ENCODE data around the gene KLK1.

The KLK1 gene

GRCh38 chr19:50861010-50861409 lies 37.4 kb upstream of the KLK1 start:
- TF ChIP-seq EGR1 (IDR thresholded peaks at IDR 0.05) = no peak

GRCh38 chr19:50859849-50860248 lies 36.3 kb upstream of the KLK1 start:
- no peak for TF ChIP-seq YY1 (IDR thresholded peaks at IDR 0.05; ENCODE audit: low read depth)
- no peak for TF ChIP-seq ZBTB7A (IDR thresholded peaks at IDR 0.05; ENCODE audit: low read depth)
- TF ChIP-seq TEAD4 (IDR thresholded peaks at IDR 0.05) = no peak
- no peak for TF ChIP-seq FOXM1 (IDR thresholded peaks at IDR 0.05; ENCODE audit: borderline replicate concordance, low read depth)
- no peak for TF ChIP-seq REST (IDR thresholded peaks at IDR 0.05; ENCODE audit: low read depth)
- TF ChIP-seq MAX (IDR thresholded peaks at IDR 0.05) = no peak
- no peak for TF ChIP-seq NFIC (IDR thresholded peaks at IDR 0.05)
- no peak for TF ChIP-seq CREB1 (IDR thresholded peaks at IDR 0.05; ENCODE audit: low read depth)
- no peak for TF ChIP-seq TAF1 (IDR thresholded peaks at IDR 0.05; ENCODE audit: low read depth)
- no peak for TF ChIP-seq TCF12 (IDR thresholded peaks at IDR 0.05; ENCODE audit: low read depth)
- no peak for TF ChIP-seq RAD21 (IDR thresholded peaks at IDR 0.05; ENCODE audit: low read depth)
- no peak for TF ChIP-seq CEBPB (IDR thresholded peaks at IDR 0.05)
- no peak for TF ChIP-seq EP300 (IDR thresholded peaks at IDR 0.05; ENCODE audit: borderline replicate concordance)
- TF ChIP-seq EGR1 (IDR thresholded peaks at IDR 0.05) = no peak
- TF ChIP-seq USF1 (IDR thresholded peaks at IDR 0.05) = no peak

- TF ChIP-seq TEAD4 (IDR thresholded peaks at IDR 0.05) (no peak), REST (IDR thresholded peaks at IDR 0.05; ENCODE audit: low read depth) (no peak), RAD21 (IDR thresholded peaks at IDR 0.05; ENCODE audit: low read depth) (no peak), YY1 (IDR thresholded peaks at IDR 0.05; ENCODE audit: low read depth) (no peak), EGR1 (IDR thresholded peaks at IDR 0.05) (no peak), TCF12 (IDR thresholded peaks at IDR 0.05; ENCODE audit: low read depth) (no peak), TAF1 (IDR thresholded peaks at IDR 0.05; ENCODE audit: low read depth) (no peak), CREB1 (IDR thresholded peaks at IDR 0.05; ENCODE audit: low read depth) (no peak), MAX (IDR thresholded peaks at IDR 0.05) (no peak), CEBPB (IDR thresholded peaks at IDR 0.05) (no peak), ZBTB7A (IDR thresholded peaks at IDR 0.05; ENCODE audit: low read depth) (no peak), NFIC (IDR thresholded peaks at IDR 0.05) (no peak), USF1 (IDR thresholded peaks at IDR 0.05) (no peak), EP300 (IDR thresholded peaks at IDR 0.05; ENCODE audit: borderline replicate concordance) (no peak), FOXM1 (IDR thresholded peaks at IDR 0.05; ENCODE audit: borderline replicate concordance, low read depth) (no peak)
These were observed 35.3 kb upstream of the KLK1 start for GRCh38 chr19:50858886-50859285.

- no peak for TF ChIP-seq CREB1 (IDR thresholded peaks at IDR 0.05; ENCODE audit: low read depth)
- TF ChIP-seq RAD21 (IDR thresholded peaks at IDR 0.05; ENCODE audit: low read depth) = no peak
- TF ChIP-seq MAX (IDR thresholded peaks at IDR 0.05) = no peak
- no peak for TF ChIP-seq TCF12 (IDR thresholded peaks at IDR 0.05; ENCODE audit: low read depth)
- no peak for TF ChIP-seq EP300 (IDR thresholded peaks at IDR 0.05; ENCODE audit: borderline replicate concordance)
- no peak for TF ChIP-seq USF1 (IDR thresholded peaks at IDR 0.05)
These were observed 33.8 kb upstream of the KLK1 start for GRCh38 chr19:50857366-50857765.

- TF ChIP-seq TAF1 (IDR thresholded peaks at IDR 0.05; ENCODE audit: low read depth) (no peak), ZBTB7A (IDR thresholded peaks at IDR 0.05; ENCODE audit: low read depth) (no peak), TEAD4 (IDR thresholded peaks at IDR 0.05) (no peak), REST (IDR thresholded peaks at IDR 0.05; ENCODE audit: low read depth) (no peak)
These were observed 31.2 kb upstream of the KLK1 start, which contains the start of gene KLK3 for GRCh38 chr19:50854636-50855410. Gene KLK3 (plus strand): TSS chr19:50854915. CDS start chr19:50854956, 41 bp downstream.
